Endothelial cell of umbilical vein (primary cell): Measurements from ENCODE around the gene ITPR1. TPM values are rescaled to one million over a fixed set of nuclear protein-coding genes. Genes with fewer than 3 reads are reported as not detected.

Source experiments
- BruUV-seq: library from RNA; stranded (reverse); fragments of 400-500 nt; replicated peaks from 2 replicates; lab custom pipeline; 2021; lab: Mats Ljungman, UMichigan
- CTCF ChIA-PET: fragments of 300-600, 350-600 bp; sonication (Branson Sonifier 250); formaldehyde crosslinking; loops from one replicate; lab custom pipeline; 2021; ENCODE audit warnings: antibody characterized with exemption, inconsistent platforms; lab: Charles Lee
- POLR2A ChIA-PET: fragments of 300-600, 350-600 bp; sonication (Branson Sonifier 250); formaldehyde crosslinking; loops from one replicate; lab custom pipeline; 2021; ENCODE audit warnings: antibody characterized with exemption, inconsistent platforms; lab: Charles Lee
- DNase-seq: peaks from one replicate; pipeline ENCODE4 v3.0.0-alpha.2; 2011; ENCODE audit warnings: low read depth, low spot score
- FAIRE-seq: peaks from 2 replicates; lab custom pipeline; 2011; peaks lifted over from hg19 to GRCh38; lab: Jason Lieb, UNC
- H2AFZ ChIP-seq: 2 replicates; pipeline ENCODE4 v1.6.0; 2012; ENCODE audit warnings: low read depth, low read length, control low read depth, inconsistent platforms
- H3K27ac ChIP-seq: 2 replicates; pipeline ENCODE4 v1.5.1; 2011; ENCODE audit warnings: low read depth, mild to moderate bottlenecking, control low read depth, low read length, moderate library complexity; ENCODE audit not compliant: insufficient read depth
- H3K27me3 ChIP-seq, 2 experiments: 2 replicates each; pipeline versions ENCODE4 v1.6.0 to v1.6.1; 2011; ENCODE audit warnings: low read length in 2 of 2, mixed read lengths in 1 of 2; ENCODE audit not compliant: control insufficient read depth in 2 of 2, insufficient read depth in 2 of 2
- H3K36me3 ChIP-seq, 2 experiments: 2 replicates in 1 of 2; 3 replicates in 1 of 2; pipeline ENCODE4 v1.5.1; 2011; ENCODE audit warnings: low read length in 2 of 2, mild to moderate bottlenecking in 1 of 2, moderate library complexity in 1 of 2; ENCODE audit not compliant: control insufficient read depth in 2 of 2, insufficient read depth in 2 of 2; ENCODE audit errors: extremely low read depth in 1 of 2
- H3K4me1 ChIP-seq: 3 replicates; pipeline ENCODE4 v1.5.1; 2011; ENCODE audit warnings: mild to moderate bottlenecking, low read length; ENCODE audit not compliant: control insufficient read depth, insufficient read depth; ENCODE audit errors: extremely low read depth
- H3K4me2 ChIP-seq: 2 replicates; pipeline ENCODE4 v1.6.1; 2011; ENCODE audit warnings: low read length, control low read depth, mixed read lengths; ENCODE audit not compliant: insufficient read depth
- H3K4me3 ChIP-seq, 3 experiments: fragments of 200-600 bp in 1 of 3; sonication (generic), shearing (Covaris generic) in 1 of 3; replicated peaks in 1 of 3; 2 replicates each; pipeline ENCODE4 v1.5.1; 2011 to 2016; ENCODE audit warnings: control low read depth in 3 of 3, low read length in 3 of 3, mild to moderate bottlenecking in 2 of 3, inconsistent platforms in 1 of 3, low read depth in 1 of 3, moderate library complexity in 1 of 3; ENCODE audit not compliant: insufficient read depth in 1 of 3
- H3K79me2 ChIP-seq: 2 replicates; pipeline ENCODE4 v1.6.0; 2012; ENCODE audit warnings: low read length, inconsistent platforms; ENCODE audit not compliant: control insufficient read depth, insufficient read depth
- H3K9ac ChIP-seq: replicated peaks from 2 replicates; pipeline ENCODE3; 2011; ENCODE audit warnings: low read length, control low read depth; ENCODE audit not compliant: insufficient read depth; ENCODE audit errors: extremely low read depth
- H3K9me1 ChIP-seq: replicated peaks from 3 replicates; pipeline ENCODE4 v1.6.0; 2011; ENCODE audit warnings: mild to moderate bottlenecking, low read length; ENCODE audit not compliant: control insufficient read depth, insufficient read depth; ENCODE audit errors: extremely low read depth
- H3K9me3 ChIP-seq: replicated peaks from 2 replicates; pipeline ENCODE4 v1.5.1; 2012; ENCODE audit warnings: low read length, inconsistent platforms; ENCODE audit not compliant: control insufficient read depth, insufficient read depth
- H4K20me1 ChIP-seq: replicated peaks from 2 replicates; pipeline ENCODE3; 2011; ENCODE audit warnings: mild to moderate bottlenecking, low read length; ENCODE audit not compliant: control insufficient read depth, insufficient read depth; ENCODE audit errors: extremely low read depth
- CTCF ChIP-seq, 2 donors: IDR thresholded peaks; 1 replicate in 1 of 2; 2 replicates in 1 of 2; pipeline ENCODE4 v1.5.1; 2011; ENCODE audit warnings: low read length in 2 of 2, mild to moderate bottlenecking in 2 of 2, moderate library complexity in 2 of 2, control low read depth in 1 of 2, inconsistent platforms in 1 of 2, low read depth in 1 of 2; ENCODE audit not compliant: insufficient read depth in 1 of 2; ENCODE audit errors: extremely low read depth in 1 of 2
- EZH2 ChIP-seq: IDR thresholded peaks from 2 replicates; pipeline ENCODE4 v1.6.1; 2012; ENCODE audit warnings: borderline replicate concordance, low read depth, mild to moderate bottlenecking, moderate library complexity, low read length, inconsistent platforms; ENCODE audit not compliant: severe bottlenecking
- FOS ChIP-seq: IDR thresholded peaks from 2 replicates; pipeline ENCODE4 v1.6.1; 2011; ENCODE audit warnings: mild to moderate bottlenecking, low read length, moderate library complexity, borderline replicate concordance; ENCODE audit not compliant: insufficient read depth
- GATA2 ChIP-seq: IDR thresholded peaks from 2 replicates; pipeline ENCODE4 v1.7.0; 2011; ENCODE audit warnings: low read depth, mild to moderate bottlenecking, moderate library complexity, mixed read lengths, low read length; ENCODE audit not compliant: insufficient read length, insufficient read depth
- JUN ChIP-seq: IDR thresholded peaks from 2 replicates; pipeline ENCODE4 v1.6.1; 2011; ENCODE audit warnings: borderline replicate concordance, low read depth; ENCODE audit not compliant: insufficient read length, insufficient read depth
- MAX ChIP-seq: IDR thresholded peaks from 2 replicates; pipeline ENCODE4 v1.6.1; 2011; ENCODE audit not compliant: insufficient read depth, insufficient read length
- MYC ChIP-seq: IDR thresholded peaks from one replicate; pipeline ENCODE4 v1.6.1; 2011; ENCODE audit warnings: mild to moderate bottlenecking, low read depth, low read length
- POLR2A ChIP-seq: IDR thresholded peaks from 2 replicates; pipeline ENCODE4 v1.6.1; 2012; ENCODE audit warnings: low read depth, mild to moderate bottlenecking, control low read depth, low read length
- POLR2AphosphoS5 ChIP-seq: IDR thresholded peaks from 2 replicates; pipeline ENCODE4 v1.6.1; 2012; ENCODE audit warnings: low read depth, mild to moderate bottlenecking, control low read depth, low read length, moderate library complexity; ENCODE audit not compliant: insufficient read depth
- dilution Hi-C: fragments of 300-500 bp; cut with MboI; formaldehyde crosslinking; loops from one replicate; pipeline ENCODE4 v1.15.0; 2019; ENCODE audit warnings: low sequenced_read_pairs; ENCODE audit not compliant: extremely low pct_ligation_motif_present
- intact Hi-C: fragments of 100-400 bp; cut with micrococcal nuclease; formaldehyde crosslinking; loops from one replicate; pipeline ENCODE4 v1.10.0; 2022
- polyA plus RNA-seq, 4 experiments: library from polyadenylated mRNA; depleted of rRNA in 3 of 4; stranded (reverse) in 3 of 4; unstranded in 1 of 4; fragments of >200 nt; gene quantifications; 2 replicates each; pipeline versions ENCODE4 v1.2.1 to v1.2.3, GENCODE V29; 2011 to 2012; ENCODE audit warnings: missing spikeins in 1 of 4
- total RNA-seq: library from RNA; stranded (reverse); gene quantifications from 2 replicates; pipeline ENCODE4 v1.2.3, GENCODE V29; 2021

ITPR1 gene
- total and polyA plus RNA-seq, 2 donors (not counting 3 experiments of a cell fraction or from before 2014, with no cell fraction given): 5.1 to 16.1 TPM

GRCh38 chr3:4584456-4585249 is 91.5 kb downstream of the ITPR1 start:
- DNase-seq: peak; percentile 18

More at GRCh38 chr3:4584456-4585249, 91.5 kb downstream of the ITPR1 start:
- dilution Hi-C loops: no loop called here
- peak overlapping the region; percentile 52 for H3K4me2 ChIP-seq
- no peaks in the 10 kb centered on the region for H3K4me1 ChIP-seq
- H3K79me2 ChIP-seq: no peaks in the 10 kb centered on the region
- no peaks in the 10 kb centered on the region for H3K9me3 ChIP-seq
- peak overlapping the region; percentile 1 for H3K9ac ChIP-seq
- peak overlapping the region; percentile 19 for H2AFZ ChIP-seq
- intact Hi-C loops: loop anchor here (1.0 kb wide), 1 partner anchor 233 kb away; no protein-coding TSS in a partner anchor
- FAIRE-seq: no peak
- H3K9me1 ChIP-seq: no peaks in the 10 kb centered on the region
- BruUV-seq: no TSS peak
- no peak overlapping the region for H3K27ac ChIP-seq
- H3K27me3 ChIP-seq: peaks cover 1 to 4% of the 10 kb centered on the region in 2 experiments
- no peaks in the 10 kb centered on the region for H3K36me3 ChIP-seq
- peak overlapping the region in 1 of 3 experiments; percentile 13 for H3K4me3 ChIP-seq
- TF ChIP-seq POLR2A (no peak), MAX (no peak), FOS (no peak), MYC (no peak), POLR2AphosphoS5 (no peak), EZH2 (no peak), CTCF (IDR thresholded peaks at IDR 0.05; ENCODE audit: extremely low read depth in 1 of 2, insufficient read depth in 1 of 2, low read depth in 1 of 2, low read length in 2 of 2) (no peak), JUN (no peak), GATA2 (no peak)
- CTCF ChIA-PET: interaction anchor here (0.6 to 3.6 kb wide), 10 partner anchors 13 to 252 kb away, joined by 3 to 44 read pairs (median 3); partner anchors contain the start of gene ITPR1
- POLR2A ChIA-PET: no interaction called here
- no peaks in the 10 kb centered on the region for H4K20me1 ChIP-seq
